ENCODE results near the gene IHH. TPM values are rescaled to one million over a fixed set of nuclear protein-coding genes. Genes with fewer than 3 reads are reported as not detected.

Gene IHH
- total and polyA plus RNA-seq, 9 donors = 0.04 to 3.2 (median 0.14) TPM; not detected in 3

GRCh38 chr2:219038600-219038999 lies 22.1 kb downstream of the IHH start:
- peaks cover 32% of the 10 kb centered on the region for H3K27me3 ChIP-seq (ENCODE audit: control insufficient read depth, insufficient read depth, low read length)
- 20% methylated on average over 1 of the region's 1 CpG for WGBS (ENCODE audit: insufficient coverage)
- no peaks in the 10 kb centered on the region for H3K4me1 ChIP-seq (ENCODE audit: control insufficient read depth, insufficient read depth, low read length)
- no peak overlapping the region for H3K27ac ChIP-seq (ENCODE audit: low read length)
- H3K9me3 ChIP-seq (replicated peaks; ENCODE audit: control insufficient read depth, low read depth, low read length) = no peaks in the 10 kb centered on the region
- no peak overlapping the region for H3K4me3 ChIP-seq (ENCODE audit: low read length)
- DNase-seq = no peak
- no peaks in the 10 kb centered on the region for H3K36me3 ChIP-seq (ENCODE audit: control insufficient read depth, insufficient read depth, low read length)

GRCh38 chr2:219037783-219038499 lies 22.8 kb downstream of the IHH start:
- 67% methylated on average over 5 of the region's 8 CpGs for WGBS (ENCODE audit: insufficient coverage)
- peaks cover 32% of the 10 kb centered on the region for H3K27me3 ChIP-seq (ENCODE audit: control insufficient read depth, insufficient read depth, low read length)

GRCh38 chr2:219035942-219036341 lies 24.8 kb downstream of the IHH start:
- Histone ChIP-seq H3K36me3 (ENCODE audit: control insufficient read depth, insufficient read depth, low read length) (no peaks in the 10 kb centered on the region), H3K9me3 (replicated peaks; ENCODE audit: control insufficient read depth, low read depth, low read length) (no peaks in the 10 kb centered on the region), H3K27ac (ENCODE audit: low read length) (no peak overlapping the region), H3K4me3 (ENCODE audit: low read length) (no peak overlapping the region), H3K4me1 (ENCODE audit: control insufficient read depth, insufficient read depth, low read length) (no peaks in the 10 kb centered on the region), H3K27me3 (ENCODE audit: control insufficient read depth, insufficient read depth, low read length) (peaks cover 25% of the 10 kb centered on the region)
- no CpG with 5 or more reads among the region's 2 CpGs for WGBS (ENCODE audit: insufficient coverage)
- no peak for DNase-seq

More at GRCh38 chr2:219037783-219038499, 22.8 kb downstream of the IHH start:
- Histone ChIP-seq H3K9me3 (replicated peaks; ENCODE audit: control insufficient read depth, low read depth, low read length) (no peaks in the 10 kb centered on the region), H3K4me1 (ENCODE audit: control insufficient read depth, insufficient read depth, low read length) (no peaks in the 10 kb centered on the region), H3K27ac (ENCODE audit: low read length) (no peak overlapping the region), H3K36me3 (ENCODE audit: control insufficient read depth, insufficient read depth, low read length) (no peaks in the 10 kb centered on the region), H3K4me3 (ENCODE audit: low read length) (no peak overlapping the region)
- no peak for DNase-seq

DNA sequence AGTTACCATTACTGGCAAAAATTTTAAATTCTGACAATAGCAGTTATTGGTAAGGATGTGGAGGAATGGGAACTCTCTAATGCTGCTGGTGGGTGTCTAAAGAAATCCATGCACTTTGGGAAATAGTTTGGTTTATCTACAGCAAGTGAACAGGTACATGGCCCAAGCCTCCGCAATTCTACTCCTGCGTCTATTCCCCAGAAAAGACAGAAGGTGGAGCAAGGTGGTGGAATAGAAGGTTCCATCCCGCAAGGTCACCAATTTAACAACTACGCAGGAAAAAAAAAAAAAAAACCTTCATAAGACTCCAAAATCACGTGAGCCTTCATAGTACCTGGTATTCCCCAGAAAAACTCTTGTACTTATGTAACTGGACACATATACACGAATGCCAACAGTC lies 25.9 kb downstream of the IHH start:
- H3K27ac ChIP-seq (ENCODE audit: low read length) = no peak overlapping the region
- peaks cover 24% of the 10 kb centered on the region for H3K27me3 ChIP-seq (ENCODE audit: control insufficient read depth, insufficient read depth, low read length)
- no peaks in the 10 kb centered on the region for H3K36me3 ChIP-seq (ENCODE audit: control insufficient read depth, insufficient read depth, low read length)
- no CpG with 5 or more reads among the region's 6 CpGs for WGBS (ENCODE audit: insufficient coverage)
- no peaks in the 10 kb centered on the region for H3K9me3 ChIP-seq (replicated peaks; ENCODE audit: control insufficient read depth, low read depth, low read length)
- no peaks in the 10 kb centered on the region for H3K4me1 ChIP-seq (ENCODE audit: control insufficient read depth, insufficient read depth, low read length)
- H3K4me3 ChIP-seq (ENCODE audit: low read length) = no peak overlapping the region
- no peak for DNase-seq

GRCh38 chr2:219032051-219032745 lies 28.5 kb downstream of the IHH start:
- 78% methylated on average over 21 of the region's 23 CpGs for WGBS (ENCODE audit: insufficient coverage)
- Histone ChIP-seq H3K27me3 (ENCODE audit: control insufficient read depth, insufficient read depth, low read length) (peaks cover 24% of the 10 kb centered on the region), H3K27ac (ENCODE audit: low read length) (no peak overlapping the region), H3K4me1 (ENCODE audit: control insufficient read depth, insufficient read depth, low read length) (no peaks in the 10 kb centered on the region), H3K9me3 (replicated peaks; ENCODE audit: control insufficient read depth, low read depth, low read length) (no peaks in the 10 kb centered on the region), H3K4me3 (ENCODE audit: low read length) (no peak overlapping the region), H3K36me3 (ENCODE audit: control insufficient read depth, insufficient read depth, low read length) (no peaks in the 10 kb centered on the region)
- DNase-seq = no peak

DNA sequence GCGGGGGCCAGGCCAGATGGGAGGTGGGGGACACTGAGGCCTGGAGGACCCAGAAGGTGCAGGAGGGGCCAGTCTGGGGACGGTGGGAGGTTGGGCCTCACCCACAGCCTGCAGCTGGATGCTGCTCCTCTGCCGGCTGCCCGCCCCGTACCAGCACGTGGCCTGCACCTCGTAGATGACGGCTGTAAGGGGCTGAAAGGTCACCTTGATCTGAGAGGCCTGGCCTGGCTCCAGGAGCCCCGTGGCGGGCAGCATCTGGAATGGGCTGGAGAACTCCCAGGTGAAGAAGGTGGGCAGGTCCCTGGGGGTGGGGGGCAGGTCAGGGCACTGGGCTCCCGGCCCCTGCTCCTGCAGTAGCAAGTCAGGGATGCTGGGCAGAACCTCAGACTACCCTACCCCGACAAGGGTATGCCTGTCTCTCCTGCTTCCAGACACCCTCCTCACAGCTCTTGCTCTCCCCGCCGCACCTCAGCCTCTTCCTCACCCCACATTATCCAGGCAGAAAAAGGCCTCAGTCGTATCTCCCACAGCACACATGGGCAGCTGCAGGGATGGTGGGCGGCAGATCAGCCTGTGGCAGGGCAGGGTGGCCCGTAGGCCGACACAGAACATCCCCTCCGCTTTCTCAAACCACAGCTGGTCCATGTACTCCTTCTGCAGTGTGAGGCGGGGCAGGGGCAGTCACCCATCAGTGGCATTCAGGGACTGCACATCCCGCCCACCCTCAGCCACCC lies 29.5 kb downstream of the IHH start:
- Histone ChIP-seq H3K27ac (ENCODE audit: low read length) (no peak overlapping the region), H3K36me3 (ENCODE audit: control insufficient read depth, insufficient read depth, low read length) (no peaks in the 10 kb centered on the region), H3K27me3 (ENCODE audit: control insufficient read depth, insufficient read depth, low read length) (peaks cover 27% of the 10 kb centered on the region), H3K9me3 (replicated peaks; ENCODE audit: control insufficient read depth, low read depth, low read length) (no peaks in the 10 kb centered on the region), H3K4me3 (ENCODE audit: low read length) (no peak overlapping the region), H3K4me1 (ENCODE audit: control insufficient read depth, insufficient read depth, low read length) (no peaks in the 10 kb centered on the region)
- WGBS (ENCODE audit: insufficient coverage) = 71% methylated on average over 18 of the region's 21 CpGs
- no peak for DNase-seq

GRCh38 chr2:219030177-219030940 lies 30.4 kb downstream of the IHH start:
- no peak for DNase-seq
- H3K4me3 ChIP-seq (ENCODE audit: low read length) = no peak overlapping the region
- H3K27me3 ChIP-seq (ENCODE audit: control insufficient read depth, insufficient read depth, low read length) = peaks cover 29% of the 10 kb centered on the region
- H3K4me1 ChIP-seq (ENCODE audit: control insufficient read depth, insufficient read depth, low read length) = no peaks in the 10 kb centered on the region
- no peaks in the 10 kb centered on the region for H3K36me3 ChIP-seq (ENCODE audit: control insufficient read depth, insufficient read depth, low read length)
- H3K27ac ChIP-seq (ENCODE audit: low read length) = no peak overlapping the region
- no peaks in the 10 kb centered on the region for H3K9me3 ChIP-seq (replicated peaks; ENCODE audit: control insufficient read depth, low read depth, low read length)
- WGBS (ENCODE audit: insufficient coverage) = 68% methylated on average over 15 of the region's 16 CpGs

DNA sequence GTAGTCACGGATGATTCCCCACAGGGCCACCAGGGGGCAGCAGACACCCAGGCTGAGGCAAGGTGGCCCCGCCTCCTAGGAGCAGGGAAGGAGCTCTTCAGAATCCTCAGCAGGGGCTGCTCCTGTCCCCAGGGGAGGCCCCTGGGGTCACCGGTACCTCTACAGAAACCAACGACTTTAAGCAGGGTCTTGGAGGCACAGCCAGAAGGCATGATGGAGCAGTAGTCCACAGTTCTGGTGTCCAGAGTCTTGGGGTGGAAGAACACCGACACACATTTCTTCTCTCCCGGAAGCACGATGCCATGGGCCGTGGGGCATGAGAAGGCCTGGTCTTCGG lies 30.9 kb downstream of the IHH start:
- no peak overlapping the region for H3K27ac ChIP-seq (ENCODE audit: low read length)
- peaks cover 29% of the 10 kb centered on the region for H3K27me3 ChIP-seq (ENCODE audit: control insufficient read depth, insufficient read depth, low read length)

DNA sequence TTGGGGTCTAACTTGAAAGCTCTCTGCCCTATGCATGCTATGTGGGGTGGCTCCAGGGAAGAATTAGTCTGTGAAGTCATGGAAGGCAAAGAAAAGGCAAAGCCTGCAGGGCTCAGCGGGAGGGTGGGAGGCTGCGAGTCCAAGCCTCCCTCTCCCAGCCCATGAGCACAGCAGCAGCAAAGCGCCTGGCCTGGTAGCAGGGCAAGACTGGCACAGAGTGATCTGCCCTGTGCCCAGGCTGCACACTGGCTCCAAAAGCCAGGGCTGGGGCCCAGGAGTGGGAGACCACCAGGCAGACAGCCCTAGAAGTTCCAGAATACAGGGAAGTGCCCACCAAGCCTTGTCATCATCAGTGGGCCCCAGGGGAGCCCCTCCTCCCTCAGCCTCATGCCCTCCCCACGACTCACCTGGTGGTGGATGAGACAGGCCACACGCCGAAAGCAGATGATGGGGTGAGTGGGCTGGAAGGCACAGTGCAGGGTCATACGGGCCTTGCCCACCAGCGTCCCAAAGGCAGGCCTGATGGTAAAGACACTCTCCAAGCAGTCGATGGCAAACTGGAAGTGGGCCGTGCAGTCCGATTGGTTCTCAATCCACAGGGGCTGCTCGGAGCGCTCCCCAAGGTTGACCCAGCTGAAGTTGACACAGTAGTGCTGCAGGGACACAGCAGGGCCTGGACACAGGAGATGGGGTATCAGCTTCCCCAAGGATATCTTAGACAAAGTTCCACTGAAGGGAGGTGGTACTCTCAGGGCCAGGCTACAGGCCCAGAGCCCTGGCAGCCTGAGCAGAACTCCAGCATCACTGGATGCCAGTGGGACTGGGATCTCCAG lies 31.5 kb downstream of the IHH start:
- Histone ChIP-seq H3K36me3 (ENCODE audit: control insufficient read depth, insufficient read depth, low read length) (no peaks in the 10 kb centered on the region), H3K9me3 (replicated peaks; ENCODE audit: control insufficient read depth, low read depth, low read length) (no peaks in the 10 kb centered on the region), H3K4me3 (ENCODE audit: low read length) (no peak overlapping the region), H3K27ac (ENCODE audit: low read length) (no peak overlapping the region), H3K27me3 (ENCODE audit: control insufficient read depth, insufficient read depth, low read length) (peaks cover 29% of the 10 kb centered on the region), H3K4me1 (ENCODE audit: control insufficient read depth, insufficient read depth, low read length) (no peaks in the 10 kb centered on the region)
- DNase-seq = no peak
- 72% methylated on average over 10 of the region's 13 CpGs for WGBS (ENCODE audit: insufficient coverage)

More for the DNA sequence above, 30.9 kb downstream of the IHH start:
- peak; percentile 68 for DNase-seq
- no peak overlapping the region for H3K4me3 ChIP-seq (ENCODE audit: low read length)
- H3K36me3 ChIP-seq (ENCODE audit: control insufficient read depth, insufficient read depth, low read length) = no peaks in the 10 kb centered on the region
- no peaks in the 10 kb centered on the region for H3K4me1 ChIP-seq (ENCODE audit: control insufficient read depth, insufficient read depth, low read length)
- H3K9me3 ChIP-seq (replicated peaks; ENCODE audit: control insufficient read depth, low read depth, low read length) = no peaks in the 10 kb centered on the region
- 63% methylated on average over 7 of the region's 9 CpGs for WGBS (ENCODE audit: insufficient coverage)
